GM12878 (cell line): ENCODE results near the gene OLA1. TPM values are rescaled to one million over a fixed set of nuclear protein-coding genes. Genes with fewer than 3 reads are reported as not detected.
A peak's percentile ranks its signal among the peaks of the same experiment; 100 is the strongest.

ENCODE experiments used
- ATAC-seq: fragments of 200-7000 bp; cut with Tn5 transposase; 3 replicates; pipeline ENCODE4 v1.9.1; 2020; ENCODE audit warnings: mild to moderate bottlenecking, moderate library complexity
- BruUV-seq: library from RNA; stranded (reverse); fragments of 400-500 nt; replicated peaks from 2 replicates; lab custom pipeline; 2021; lab: Mats Ljungman, UMichigan
- CTCF ChIA-PET: fragments of 300-600 bp; sonication (Branson Sonifier 250); formaldehyde crosslinking; extraction: SDS; loops from one replicate; lab custom pipeline; 2021; ENCODE audit warnings: inconsistent platforms; lab: Yijun Ruan, JAX
- POLR2A ChIA-PET: fragments of 350-600 bp; formaldehyde crosslinking; extraction: SDS; loops from one replicate; lab custom pipeline; 2021; ENCODE audit warnings: inconsistent platforms; lab: Charles Lee
- RAD21 ChIA-PET: fragments of 300-600 bp; sonication (Branson Sonifier 250); formaldehyde crosslinking; loops from one replicate; lab custom pipeline; 2023; ENCODE audit warnings: antibody characterized with exemption; ENCODE audit not compliant: unreplicated experiment; lab: Charles Lee
- SMC1A ChIA-PET: fragments of 300-600 bp; sonication (Branson Sonifier 250); formaldehyde crosslinking; loops from one replicate; lab custom pipeline; 2023; ENCODE audit not compliant: unreplicated experiment, uncharacterized antibody; lab: Charles Lee
- DNase-seq: peaks from one replicate; pipeline ENCODE4 v3.0.0-alpha.2; 2011; ENCODE audit warnings: low read depth, low spot score
- FAIRE-seq: peaks from 3 replicates; lab custom pipeline; 2011; peaks lifted over from hg19 to GRCh38; lab: Jason Lieb, UNC
- H2AFZ ChIP-seq: 2 replicates; pipeline ENCODE4 v1.6.0; 2011; ENCODE audit warnings: low read depth, low read length, control low read depth; ENCODE audit not compliant: control insufficient read depth
- H3K27ac ChIP-seq: 2 replicates; pipeline ENCODE4 v1.5.1; 2011; ENCODE audit warnings: control low read depth; ENCODE audit not compliant: control insufficient read depth, insufficient read depth
- H3K27me3 ChIP-seq, 2 experiments: replicated peaks in 1 of 2; 2 replicates each; pipeline versions ENCODE4 v1.6.0 to v1.6.1; 2011; ENCODE audit warnings: low read length in 1 of 2; ENCODE audit not compliant: control insufficient read depth in 2 of 2, insufficient read depth in 2 of 2
- H3K36me3 ChIP-seq, 2 experiments: 2 replicates each; pipeline ENCODE4 v1.5.1; 2011; ENCODE audit warnings: low read length in 1 of 2; ENCODE audit not compliant: control insufficient read depth in 2 of 2, insufficient read depth in 2 of 2
- H3K4me1 ChIP-seq: 2 replicates; pipeline ENCODE4 v1.6.1; 2011; ENCODE audit warnings: mild to moderate bottlenecking, low read length, moderate library complexity, mixed read lengths; ENCODE audit not compliant: control insufficient read depth, insufficient read depth
- H3K4me2 ChIP-seq: 2 replicates; pipeline ENCODE4 v1.6.0; 2011; ENCODE audit warnings: control low read depth; ENCODE audit not compliant: control insufficient read depth, insufficient read depth
- H3K4me3 ChIP-seq: fragments of 200-600 bp; sonication (generic); 2 replicates; pipeline ENCODE4 v1.5.1; 2016
- H3K79me2 ChIP-seq: 2 replicates; pipeline ENCODE4 v1.6.0; 2011; ENCODE audit warnings: low read length; ENCODE audit not compliant: control insufficient read depth, insufficient read depth
- H3K9ac ChIP-seq: 2 replicates; pipeline ENCODE4 v1.8.0; 2011; ENCODE audit warnings: low read length, control low read depth, mixed read lengths; ENCODE audit not compliant: control insufficient read depth, insufficient read depth
- H3K9me3 ChIP-seq: replicated peaks from 3 replicates; pipeline ENCODE4 v1.5.1; 2011; ENCODE audit warnings: mild to moderate bottlenecking, low read length; ENCODE audit not compliant: control insufficient read depth, insufficient read depth
- H4K20me1 ChIP-seq: 2 replicates; pipeline ENCODE4 v1.6.0; 2011; ENCODE audit not compliant: control insufficient read depth, insufficient read depth
- RAD21 ChIP-seq: IDR thresholded peaks from 2 replicates; pipeline ENCODE4 v1.6.1; 2011; ENCODE audit warnings: mild to moderate bottlenecking, low read depth, low read length, moderate library complexity; ENCODE audit not compliant: insufficient read depth
- ZNF274 ChIP-seq: IDR thresholded peaks from one replicate; pipeline ENCODE4 v1.8.0; 2011; ENCODE audit not compliant: insufficient read length, insufficient read depth
- WGBS: methylation state at CpG from one replicate; pipeline ENCODE4 v1.1.6; 2016; ENCODE audit warnings: low lambda C conversion rate; ENCODE audit not compliant: insufficient replicate concordance, insufficient coverage; ENCODE audit errors: missing lambda C conversion rate; 5-methylcytosine and 5-hydroxymethylcytosine counted together
- in situ Hi-C: fragments of 300-500 bp; cut with MboI; formaldehyde crosslinking; loops from 9 replicates; pipeline ENCODE4 v1.14.3; 2018; ENCODE audit warnings: mixed read lengths
- intact Hi-C: fragments of 100-400 bp; cut with micrococcal nuclease; formaldehyde crosslinking; loops from one replicate; pipeline ENCODE4 v1.14.2; 2022; ENCODE audit not compliant: unreplicated experiment
- polyA plus RNA-seq, 11 experiments: library from polyadenylated mRNA; depleted of rRNA in 4 of 11; unstranded in 6 of 11; stranded (reverse) in 5 of 11; fragments of >200 nt; fragmentation: Nextera tagmentation in 4 of 11; fragmentation: Illumina TruSeq in 1 of 11; extraction: Ambion mirVana in 4 of 11; extraction: Trizol in 1 of 11; gene quantifications; 1 replicate in 1 of 11; 2 replicates in 10 of 11; pipeline versions ENCODE4 v1.2.1 to v1.2.3, GENCODE V29; 2011 to 2016; ENCODE audit warnings: inconsistent platforms in 2 of 11, missing spikeins in 2 of 11, low read depth in 1 of 11
- total RNA-seq, 4 experiments: library from RNA; depleted of rRNA in 3 of 4; stranded (reverse); fragments of >200 nt in 3 of 4; fragmentation: Illumina TruSeq in 1 of 4; extraction: Trizol in 1 of 4; gene quantifications; 2 replicates each; pipeline versions ENCODE4 v1.2.1 to v1.2.3, GENCODE V29; 2013 to 2021
- TF ChIP-seq, protein P1 (sequence below): fragments of 450-650 bp; IDR thresholded peaks from 2 replicates; pipeline ENCODE4 v1.6.1; 2016; ENCODE audit warnings: mild to moderate bottlenecking
- TF ChIP-seq, protein P2 (sequence below): fragments of 450-650 bp; IDR thresholded peaks from 2 replicates; pipeline ENCODE4 v1.6.1; 2017; ENCODE audit warnings: mild to moderate bottlenecking, low read depth, inconsistent platforms; ENCODE audit not compliant: poor library complexity, severe bottlenecking

OLA1 gene
- total and polyA plus RNA-seq, 10 of the 15 experiments (the other 5 are each of a cell fraction or from before 2014, with no cell fraction given), result 107 to 238 (median 142) TPM

DNA sequence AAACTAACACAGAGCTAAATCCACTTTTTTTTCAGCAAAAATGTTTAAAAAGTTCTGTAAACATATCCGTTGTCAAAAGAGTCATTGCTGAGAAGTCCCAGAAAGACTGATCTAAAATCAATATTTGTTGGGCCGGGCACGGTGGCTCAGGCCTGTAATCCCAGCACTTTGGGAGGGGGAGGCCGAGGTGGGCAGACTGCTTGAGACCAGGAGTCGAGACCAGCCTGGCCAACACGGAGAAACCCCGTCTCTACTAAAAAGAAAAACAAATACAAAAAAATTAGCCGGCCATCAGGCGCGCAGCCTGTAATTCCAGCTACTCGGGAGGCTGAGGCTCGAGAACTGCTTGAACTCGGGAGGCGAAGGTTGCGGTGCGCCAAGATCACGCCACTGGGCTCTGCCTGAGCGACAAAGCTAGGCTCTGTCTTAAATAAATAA is 1.4 kb downstream of the OLA1 start:
- intact Hi-C loops, result loop anchor here (10.0 kb wide), 1 partner anchor 282 kb away; the partner anchor contains the start of gene SP3
- RAD21 ChIA-PET, result interaction anchor here (0.9 kb wide), 1 partner anchor 49 kb away, joined by 3 read pairs; no protein-coding TSS in a partner anchor
- no peak overlapping the region for H2AFZ ChIP-seq
- peaks cover 59% of the 10 kb centered on the region for H3K79me2 ChIP-seq
- FAIRE-seq, result no peak
- POLR2A ChIA-PET, result interaction anchor here (0.6 to 3.8 kb wide), 2 partner anchors 11 to 277 kb away, joined by 3 to 19 read pairs; no protein-coding TSS in a partner anchor
- no peak overlapping the region for H3K27ac ChIP-seq
- H3K4me3 ChIP-seq, result peak overlapping the region; percentile 51; the same call in 1 of the 2 replicates
- TF ChIP-seq RAD21 (no peak), ZNF274 (no peak)
- TF ChIP-seq, protein P1, sequence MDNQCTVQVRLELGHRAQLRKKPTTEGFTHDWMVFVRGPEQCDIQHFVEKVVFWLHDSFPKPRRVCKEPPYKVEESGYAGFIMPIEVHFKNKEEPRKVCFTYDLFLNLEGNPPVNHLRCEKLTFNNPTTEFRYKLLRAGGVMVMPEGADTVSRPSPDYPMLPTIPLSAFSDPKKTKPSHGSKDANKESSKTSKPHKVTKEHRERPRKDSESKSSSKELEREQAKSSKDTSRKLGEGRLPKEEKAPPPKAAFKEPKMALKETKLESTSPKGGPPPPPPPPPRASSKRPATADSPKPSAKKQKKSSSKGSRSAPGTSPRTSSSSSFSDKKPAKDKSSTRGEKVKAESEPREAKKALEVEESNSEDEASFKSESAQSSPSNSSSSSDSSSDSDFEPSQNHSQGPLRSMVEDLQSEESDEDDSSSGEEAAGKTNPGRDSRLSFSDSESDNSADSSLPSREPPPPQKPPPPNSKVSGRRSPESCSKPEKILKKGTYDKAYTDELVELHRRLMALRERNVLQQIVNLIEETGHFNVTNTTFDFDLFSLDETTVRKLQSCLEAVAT, result peak; percentile 53; the same call in 1 of the 2 replicates
- TF ChIP-seq, protein P2, sequence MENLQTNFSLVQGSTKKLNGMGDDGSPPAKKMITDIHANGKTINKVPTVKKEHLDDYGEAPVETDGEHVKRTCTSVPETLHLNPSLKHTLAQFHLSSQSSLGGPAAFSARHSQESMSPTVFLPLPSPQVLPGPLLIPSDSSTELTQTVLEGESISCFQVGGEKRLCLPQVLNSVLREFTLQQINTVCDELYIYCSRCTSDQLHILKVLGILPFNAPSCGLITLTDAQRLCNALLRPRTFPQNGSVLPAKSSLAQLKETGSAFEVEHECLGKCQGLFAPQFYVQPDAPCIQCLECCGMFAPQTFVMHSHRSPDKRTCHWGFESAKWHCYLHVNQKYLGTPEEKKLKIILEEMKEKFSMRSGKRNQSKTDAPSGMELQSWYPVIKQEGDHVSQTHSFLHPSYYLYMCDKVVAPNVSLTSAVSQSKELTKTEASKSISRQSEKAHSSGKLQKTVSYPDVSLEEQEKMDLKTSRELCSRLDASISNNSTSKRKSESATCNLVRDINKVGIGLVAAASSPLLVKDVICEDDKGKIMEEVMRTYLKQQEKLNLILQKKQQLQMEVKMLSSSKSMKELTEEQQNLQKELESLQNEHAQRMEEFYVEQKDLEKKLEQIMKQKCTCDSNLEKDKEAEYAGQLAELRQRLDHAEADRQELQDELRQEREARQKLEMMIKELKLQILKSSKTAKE, result no peak
- TF ChIP-seq, all 136 proteins: peak for 1
- 94% methylated on average over 18 of the region's 18 CpGs for WGBS
- no peaks in the 10 kb centered on the region; the same call in 2 of the 3 replicates for H3K9me3 ChIP-seq
- ATAC-seq, result no peak
- peaks cover 6% of the 10 kb centered on the region for H3K4me1 ChIP-seq
- peaks cover 3% of the 10 kb centered on the region in 2 experiments; a peak in 2 of 4 replicates for H3K36me3 ChIP-seq
- CTCF ChIA-PET, result interaction anchor here (0.6 to 2.5 kb wide), 4 partner anchors 50 to 765 kb away, joined by 3 to 6 read pairs (median 3); no protein-coding TSS in a partner anchor
- DNase-seq, result no peak
- H4K20me1 ChIP-seq, result no peaks in the 10 kb centered on the region; the same call in 1 of the 2 replicates
- in situ Hi-C loops, result no loop called here
- peak overlapping the region; percentile 86 for H3K4me2 ChIP-seq
- BruUV-seq, result no TSS peak
- H3K27me3 ChIP-seq, result no peaks in the 10 kb centered on the region
- SMC1A ChIA-PET, result interaction anchor here (1.0 to 2.8 kb wide), 5 partner anchors 11 to 89 kb away, joined by 3 to 15 read pairs (median 3); no protein-coding TSS in a partner anchor
- H3K9ac ChIP-seq, result peak overlapping the region; percentile 41
